ENCODE data around the gene ALKBH4. TPM values are rescaled to one million over a fixed set of nuclear protein-coding genes. Genes with fewer than 3 reads are reported as not detected.
"Not testable (repeated sequence)": the region's sequence is repeated elsewhere in the genome, so short reads cannot be mapped to it uniquely, and the experiment has no call there.

Gene ALKBH4
- total RNA-seq, 1 donor from 2014 or later: 16.7 TPM

- DNase-seq (ENCODE audit: low spot score in 2 of 2) (no peak), FAIRE-seq (no peak)
These were observed 7.2 kb downstream of the ALKBH4 start for GRCh38 chr7:102457352-102457924.

- no peak for DNase-seq (ENCODE audit: low spot score in 2 of 2)
- no peak for FAIRE-seq
These were observed 8.3 kb downstream of the ALKBH4 start for GRCh38 chr7:102456327-102456726.

- FAIRE-seq (no peak), DNase-seq (ENCODE audit: low spot score in 2 of 2) (no peak)
These were observed 9.1 kb downstream of the ALKBH4 start for GRCh38 chr7:102455596-102455995.

DNA sequence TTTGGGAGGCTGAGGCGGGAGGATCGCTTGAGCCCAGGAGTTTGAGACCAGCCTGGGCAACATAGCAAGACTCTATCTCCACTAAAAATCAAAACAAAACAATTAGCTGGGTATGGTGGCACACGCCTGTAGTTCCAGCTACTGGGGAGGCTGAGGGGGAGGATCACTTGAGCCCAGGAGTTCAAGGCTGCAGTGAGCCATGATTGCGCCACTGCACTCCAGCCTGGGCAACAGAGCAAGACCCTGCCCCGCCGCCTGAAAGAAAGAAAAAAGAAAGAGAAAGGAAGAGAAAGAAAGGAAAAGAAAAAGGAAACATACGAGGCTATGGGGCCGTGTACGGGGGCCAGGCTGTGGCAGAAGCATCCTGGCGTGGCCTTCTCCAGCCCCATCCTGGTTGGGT, 9.7 kb downstream of the ALKBH4 start:
- not testable (repeated sequence) for FAIRE-seq; DNase-seq (ENCODE audit: low spot score in 2 of 2)

- FAIRE-seq (no peak), DNase-seq (ENCODE audit: low spot score in 2 of 2) (no peak)
These were observed 10.2 kb downstream of the ALKBH4 start for GRCh38 chr7:102454468-102454867.

DNA sequence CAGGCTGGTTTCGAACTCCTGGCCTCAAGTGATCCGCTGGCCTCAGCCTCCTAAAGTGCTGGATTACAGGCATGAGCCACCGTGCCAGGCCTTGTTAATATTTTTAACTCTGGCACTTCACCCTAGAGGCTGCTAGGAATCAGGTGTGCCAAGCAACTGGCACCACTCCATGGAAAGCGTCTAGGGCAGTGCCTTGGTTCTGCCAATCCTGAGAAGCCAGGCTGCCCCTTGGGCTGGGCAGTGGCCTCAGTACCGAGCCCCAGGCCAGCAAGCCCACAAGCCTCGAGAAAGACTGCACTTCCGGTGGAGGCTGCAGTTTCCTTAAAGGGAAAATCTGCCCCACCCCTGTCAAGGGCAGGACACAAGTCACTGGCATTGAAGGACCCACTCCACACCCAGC, 11.3 kb downstream of the ALKBH4 start:
- DNase-seq (ENCODE audit: low spot score in 2 of 2): no peak

DNA sequence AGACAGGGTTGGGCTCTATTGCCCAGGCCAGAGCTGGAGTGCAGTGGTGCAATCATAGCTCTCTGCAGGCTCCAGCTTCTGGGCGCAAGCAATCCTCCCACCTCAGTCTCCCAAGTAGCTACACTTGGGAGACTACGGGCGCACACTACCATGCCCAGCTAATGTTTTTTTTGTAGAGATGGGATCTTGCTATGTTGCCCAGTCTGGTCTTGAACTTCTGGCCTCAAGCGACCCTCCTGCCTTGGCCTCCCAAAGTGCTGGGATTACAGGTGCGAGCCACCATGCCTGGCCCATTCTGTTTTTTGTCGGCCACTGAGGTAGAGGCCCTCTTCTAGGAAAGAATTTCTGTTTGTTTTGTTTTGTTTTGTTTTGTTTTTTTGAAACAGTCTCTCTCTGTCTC, 12.2 kb downstream of the ALKBH4 start:
- FAIRE-seq: no peak
- DNase-seq (ENCODE audit: low spot score in 2 of 2): no peak

More for the DNA sequence above, 11.3 kb downstream of the ALKBH4 start:
- no peak for FAIRE-seq

DNA sequence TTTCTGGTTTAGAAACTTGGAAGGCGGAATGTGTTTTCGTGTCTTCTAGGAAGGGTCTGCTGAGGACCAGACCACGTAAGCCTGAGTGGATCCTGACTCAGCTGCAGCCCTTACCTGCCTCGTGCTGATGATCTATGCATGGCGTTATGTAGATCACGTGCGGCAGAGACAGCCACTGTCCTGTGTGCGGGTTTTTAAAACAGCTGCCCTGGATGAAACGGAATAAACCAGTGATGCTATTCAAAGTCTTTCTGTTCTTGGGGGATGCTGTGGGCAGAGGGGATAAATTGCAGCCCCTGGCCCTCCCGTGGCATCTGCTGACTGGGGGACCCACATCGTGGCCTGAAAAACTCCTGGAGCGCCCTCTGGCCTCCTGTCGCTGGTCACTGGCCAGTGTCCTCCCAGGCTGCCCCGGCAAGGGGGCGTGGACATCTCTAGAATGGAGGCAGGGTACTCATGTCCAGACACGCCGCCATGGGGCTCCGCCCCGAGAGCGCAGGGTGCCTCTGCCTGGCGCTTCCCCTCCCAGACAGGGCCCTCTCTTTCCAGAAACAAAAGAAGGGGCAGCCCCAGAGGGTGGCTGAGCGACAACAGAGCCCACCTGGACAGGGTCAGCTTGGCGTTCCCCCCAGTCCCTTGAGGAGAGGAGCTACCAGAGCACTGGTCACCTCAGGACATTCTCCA, 13.2 kb downstream of the ALKBH4 start:
- FAIRE-seq (no peak), DNase-seq (ENCODE audit: low spot score in 2 of 2) (no peak)

- FAIRE-seq: no peak
- peak in 1 of 2 donors; percentile 58 for DNase-seq (ENCODE audit: low spot score in 2 of 2)
These were observed 14.4 kb downstream of the ALKBH4 start for GRCh38 chr7:102450242-102450641.

GRCh38 chr7:102449136-102449535, 15.5 kb downstream of the ALKBH4 start:
- DNase-seq (ENCODE audit: low spot score in 2 of 2): no peak
- no peak for FAIRE-seq

DNA sequence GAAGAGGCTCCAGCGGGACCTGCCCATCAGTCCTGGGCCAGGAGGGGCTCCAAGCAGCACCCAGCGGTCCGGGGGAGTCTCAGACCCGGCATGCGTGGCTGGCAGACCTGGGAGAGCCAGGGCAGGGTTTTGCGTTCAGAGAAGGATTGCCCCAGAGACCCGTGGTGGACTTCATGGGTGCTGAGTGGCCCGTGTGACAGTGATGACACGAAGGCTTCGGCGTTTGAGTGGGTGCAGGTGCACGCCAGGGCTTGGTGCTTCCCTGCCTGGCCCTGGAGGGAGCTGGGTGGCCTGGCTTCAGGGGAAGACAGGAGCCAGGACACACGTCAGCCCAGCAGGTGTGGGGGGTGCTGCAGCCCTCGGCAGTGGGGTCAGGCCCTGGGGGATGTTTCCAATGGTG, 17.4 kb downstream of the ALKBH4 start:
- DNase-seq (ENCODE audit: low spot score in 2 of 2): no peak
- no peak for FAIRE-seq

DNA sequence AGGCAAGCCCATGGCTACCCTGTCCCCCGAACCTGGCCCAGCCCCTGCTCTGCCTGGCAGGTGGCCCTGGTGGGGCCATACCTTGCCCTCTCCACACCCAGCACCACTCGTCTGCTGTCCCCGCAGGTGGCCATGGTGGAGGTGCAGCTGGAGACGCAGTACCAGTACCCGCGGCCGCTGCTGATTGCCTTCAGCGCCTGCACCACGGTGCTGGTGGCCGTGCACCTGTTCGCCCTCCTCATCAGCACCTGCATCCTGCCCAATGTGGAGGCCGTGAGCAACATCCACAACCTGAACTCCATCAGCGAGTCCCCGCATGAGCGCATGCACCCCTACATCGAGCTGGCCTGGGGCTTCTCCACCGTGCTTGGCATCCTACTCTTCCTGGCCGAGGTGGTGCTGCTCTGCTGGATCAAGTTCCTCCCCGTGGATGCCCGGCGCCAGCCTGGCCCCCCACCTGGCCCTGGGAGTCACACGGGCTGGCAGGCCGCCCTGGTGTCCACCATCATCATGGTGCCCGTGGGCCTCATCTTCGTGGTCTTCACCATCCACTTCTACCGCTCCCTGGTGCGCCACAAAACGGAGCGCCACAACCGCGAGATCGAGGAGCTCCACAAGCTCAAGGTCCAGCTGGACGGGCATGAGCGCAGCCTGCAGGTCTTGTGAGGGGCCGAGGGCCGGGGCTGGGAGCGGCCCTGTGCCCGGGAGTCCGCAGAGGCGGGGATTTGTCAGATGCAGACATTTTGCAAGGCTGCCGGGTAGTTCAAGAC, 18.1 kb downstream of the ALKBH4 start:
- no peak for FAIRE-seq
- DNase-seq (ENCODE audit: low spot score in 2 of 2): no peak

DNA sequence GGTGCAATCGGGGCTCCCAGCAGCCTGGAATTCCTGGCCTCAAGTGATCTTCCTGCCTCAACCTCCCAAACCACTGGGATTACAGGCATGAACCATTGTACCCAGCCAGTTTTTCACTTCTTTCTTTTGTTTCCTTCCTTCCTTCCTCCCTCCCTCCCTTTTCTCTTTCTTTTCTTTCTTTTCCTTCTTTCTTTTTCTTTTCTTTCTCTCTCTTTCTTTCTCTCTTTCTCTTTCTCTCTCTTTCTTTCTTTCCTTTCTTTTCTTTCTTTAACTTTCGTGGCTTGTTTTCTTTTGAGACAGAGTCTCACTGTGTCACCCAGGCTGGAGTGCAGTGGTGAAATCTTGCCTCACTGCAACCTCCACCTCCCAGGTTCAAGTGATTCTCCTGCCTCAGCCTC, 19.0 kb downstream of the ALKBH4 start:
- DNase-seq (ENCODE audit: low spot score in 2 of 2) (no peak), FAIRE-seq (no peak)

GRCh38 chr7:102444961-102445673, 19.5 kb downstream of the ALKBH4 start:
- no peak for DNase-seq (ENCODE audit: low spot score in 2 of 2)
- FAIRE-seq: no peak

DNA sequence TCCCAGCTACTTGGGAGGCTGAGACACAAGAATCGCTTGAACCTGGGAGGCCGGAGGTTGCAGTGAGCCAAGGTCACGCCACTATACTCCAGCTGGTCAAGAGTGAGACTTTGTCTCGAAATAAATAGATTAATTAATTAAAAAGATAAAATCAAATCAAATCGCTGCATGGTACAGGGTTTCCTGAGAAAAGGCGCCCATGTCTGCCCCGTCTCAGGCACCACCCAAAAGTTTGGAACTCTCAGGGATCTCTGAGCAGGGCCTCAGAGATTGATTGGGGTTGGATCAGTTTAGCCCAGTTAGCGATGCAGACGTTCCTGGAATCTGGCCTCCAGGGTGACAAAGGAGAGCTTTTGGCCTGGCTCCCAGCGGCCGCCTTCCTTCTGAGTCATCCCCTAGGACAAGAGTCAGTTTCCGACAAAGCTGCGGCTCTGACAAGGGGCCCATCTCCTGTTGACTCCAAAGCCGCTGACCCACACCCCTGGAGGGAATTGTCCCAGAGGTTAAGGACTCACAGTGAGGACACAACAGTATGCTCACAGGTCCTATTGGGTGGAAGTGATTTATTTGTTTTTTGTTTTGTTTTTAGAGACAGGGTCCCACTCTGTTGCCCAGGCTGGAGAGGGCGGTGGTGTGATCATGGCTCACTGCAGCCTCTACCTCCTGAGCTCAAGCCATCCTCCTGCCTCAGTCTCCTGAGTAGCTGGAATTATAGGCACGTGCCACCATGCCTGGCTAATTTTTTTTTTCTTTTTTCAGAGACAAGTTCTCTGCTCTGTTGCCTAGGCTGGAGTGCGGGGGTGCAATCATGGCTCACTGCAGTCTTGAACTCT, 24.5 kb downstream of the ALKBH4 start:
- DNase-seq (ENCODE audit: low spot score in 2 of 2) (no peak), FAIRE-seq (no peak)

- DNase-seq (ENCODE audit: low spot score in 2 of 2): no peak
- FAIRE-seq: no peak
These were observed 28.5 kb downstream of the ALKBH4 start for GRCh38 chr7:102436118-102436517.

- FAIRE-seq (no peak), DNase-seq (ENCODE audit: low spot score in 2 of 2) (no peak)
These were observed 30.6 kb downstream of the ALKBH4 start for GRCh38 chr7:102434039-102434486.

GRCh38 chr7:102433219-102434038, 31.2 kb downstream of the ALKBH4 start, which contains the start of gene ORAI2:
TSS of gene ORAI2 (plus strand) at chr7:102433575. CDS start at chr7:102438957, 5,382 bp downstream.
- peak; percentile 95 to 96 for DNase-seq (ENCODE audit: low spot score in 2 of 2)
- FAIRE-seq: no peak

All from frontal cortex (tissue), 4 donors.